HG03280 (cell line): ENCODE measurements around the gene BRCA1.
"Not testable (repeated sequence)": the region's sequence is repeated elsewhere in the genome, so short reads cannot be mapped to it uniquely, and the experiment has no call there.

Source experiments
- ATAC-seq: cut with Tn5 transposase; IDR thresholded peaks from one replicate; pipeline ENCODE4 v1.9.1; 2021; ENCODE audit warnings: mild to moderate bottlenecking, moderate library complexity; ENCODE audit not compliant: unreplicated experiment

Gene BRCA1

GRCh38 chr17:43134774-43135453 is 9.8 kb upstream of the BRCA1 start:
- ATAC-seq: no peak

GRCh38 chr17:43133439-43133838 is 8.3 kb upstream of the BRCA1 start:
- ATAC-seq: not testable (repeated sequence)

GRCh38 chr17:43132117-43132516 is 7.0 kb upstream of the BRCA1 start:
- ATAC-seq: no peak

- no peak for ATAC-seq
Observed at GRCh38 chr17:43129671-43130010, 4.5 kb upstream of the BRCA1 start.

GRCh38 chr17:43127333-43127876 is 2.2 kb upstream of the BRCA1 start:
- not testable (repeated sequence) for ATAC-seq

GRCh38 chr17:43126911-43127290 is 1.7 kb upstream of the BRCA1 start:
- ATAC-seq: no peak

GRCh38 chr17:43125967-43126910 is 1.1 kb upstream of the BRCA1 start:
- no peak for ATAC-seq

- no peak for ATAC-seq
Observed at GRCh38 chr17:43118679-43119615, 6.2 kb downstream of the BRCA1 start.

GRCh38 chr17:43114151-43114552 is 11.0 kb downstream of the BRCA1 start:
- ATAC-seq: no peak

- no peak for ATAC-seq
Observed at GRCh38 chr17:43106552-43106951, 18.6 kb downstream of the BRCA1 start.

GRCh38 chr17:43105146-43105545 is 20.0 kb downstream of the BRCA1 start:
- no peak for ATAC-seq

GRCh38 chr17:43104665-43105064 is 20.5 kb downstream of the BRCA1 start:
- no peak for ATAC-seq

- ATAC-seq: not testable (repeated sequence)
Observed at GRCh38 chr17:43095364-43095763, 29.8 kb downstream of the BRCA1 start.

GRCh38 chr17:43094129-43094835 is 30.9 kb downstream of the BRCA1 start:
- no peak for ATAC-seq

GRCh38 chr17:43092901-43093300 is 32.3 kb downstream of the BRCA1 start:
- ATAC-seq: no peak

- no peak for ATAC-seq
Observed at GRCh38 chr17:43090022-43090421, 35.1 kb downstream of the BRCA1 start.

- ATAC-seq: no peak
Observed at GRCh38 chr17:43085474-43085873, 39.7 kb downstream of the BRCA1 start.

GRCh38 chr17:43079641-43080302 is 45.4 kb downstream of the BRCA1 start:
- no peak for ATAC-seq

- ATAC-seq: no peak
Observed at GRCh38 chr17:43074869-43075268, 50.3 kb downstream of the BRCA1 start.

GRCh38 chr17:43070872-43071271 is 54.3 kb downstream of the BRCA1 start:
- no peak for ATAC-seq
